Thyroid gland (tissue), 4 donors: Measurements from ENCODE around the gene SLC24A3. TPM values are rescaled to one million over a fixed set of nuclear protein-coding genes. Genes with fewer than 3 reads are reported as not detected.

Experiments
- DNase-seq, 2 donors: peaks; one replicate each; pipeline ENCODE4 v3.0.0-alpha.2; 2019
- H3K27ac ChIP-seq, 3 donors: fragments of 200-600 bp; sonication (generic); 1 replicate in 2 of 3; 2 replicates in 1 of 3; pipeline ENCODE4 v1.5.1; 2016 to 2019; ENCODE audit warnings: mild to moderate bottlenecking in 1 of 3, moderate library complexity in 1 of 3
- H3K27me3 ChIP-seq: fragments of 200-600 bp; sonication (generic); one replicate; pipeline ENCODE4 v1.5.1; 2019
- H3K36me3 ChIP-seq, 2 donors: fragments of 200-600 bp; sonication (generic); one replicate each; pipeline ENCODE4 v1.5.1; 2016 to 2019
- H3K4me1 ChIP-seq, 2 donors: fragments of 200-600 bp; sonication (generic); one replicate each; pipeline ENCODE4 v1.5.1; 2017 to 2019
- H3K4me3 ChIP-seq, 3 donors: fragments of 200-600 bp; sonication (generic); replicated peaks in 1 of 3; 1 replicate in 2 of 3; 2 replicates in 1 of 3; pipeline ENCODE4 v1.5.1; 2016; ENCODE audit warnings: mild to moderate bottlenecking in 1 of 3
- H3K9me3 ChIP-seq: fragments of 200-600 bp; sonication (generic); one replicate; pipeline ENCODE4 v1.5.1; 2017
- CTCF ChIP-seq, 6 experiments: fragments of 200-600 bp in 3 of 6; fragments of 450-650 bp in 3 of 6; sonication (generic) in 3 of 6; IDR thresholded peaks; one replicate each; pipeline ENCODE4 v1.5.1; 2016 to 2019; ENCODE audit warnings: antibody characterized with exemption in 6 of 6, mild to moderate bottlenecking in 2 of 6, inconsistent platforms in 1 of 6, moderate library complexity in 1 of 6
- POLR2A ChIP-seq, 2 donors: fragments of 450-650 bp; IDR thresholded peaks; one replicate each; pipeline ENCODE4 v1.6.1; 2017; ENCODE audit warnings: antibody characterized with exemption in 2 of 2, mild to moderate bottlenecking in 2 of 2, moderate library complexity in 1 of 2
- WGBS, 2 donors: methylation state at CpG; one replicate each; pipeline ENCODE4 v1.1.5; 2017; 5-methylcytosine and 5-hydroxymethylcytosine counted together
- intact Hi-C: fragments of 100-400 bp; cut with DNase I; formaldehyde crosslinking; loops from one replicate; pipeline ENCODE4 v1.15.1; 2023
- total RNA-seq, 4 donors: library from RNA; depleted of rRNA; stranded (reverse); fragments of >200 nt; gene quantifications; one replicate each; pipeline ENCODE4 v1.2.3, GENCODE V29; 2016

The SLC24A3 gene
- total RNA-seq, 4 donors from 2014 or later, result 4.0 to 8.1 (median 6.3) TPM

- no peak overlapping the region for H3K4me3 ChIP-seq
- TF ChIP-seq POLR2A (IDR thresholded peaks at IDR 0.05) (no peak), CTCF (IDR thresholded peaks at IDR 0.05) (no peak)
- 62 to 63% methylated on average over 5 of the region's 5 CpGs for WGBS, 2 donors
- no peaks in the 10 kb centered on the region for H3K27me3 ChIP-seq
- no peaks in the 10 kb centered on the region for H3K4me1 ChIP-seq
- H3K36me3 ChIP-seq, result no peaks in the 10 kb centered on the region
- no peak for DNase-seq
- H3K27ac ChIP-seq, result no peak overlapping the region
- no peaks in the 10 kb centered on the region for H3K9me3 ChIP-seq
- intact Hi-C loops, result loop anchor here (5.0 kb wide), 2 partner anchors 97 to 307 kb away; no protein-coding TSS in a partner anchor
Measured at GRCh38 chr20:19690462-19690861, 478.0 kb downstream of the SLC24A3 start.

GRCh38 chr20:19691125-19691524 is 478.7 kb downstream of the SLC24A3 start:
- Histone ChIP-seq H3K4me1 (no peaks in the 10 kb centered on the region), H3K36me3 (no peaks in the 10 kb centered on the region), H3K9me3 (no peaks in the 10 kb centered on the region), H3K27me3 (no peaks in the 10 kb centered on the region), H3K27ac (no peak overlapping the region), H3K4me3 (no peak overlapping the region)
- TF ChIP-seq POLR2A (IDR thresholded peaks at IDR 0.05) (no peak), CTCF (IDR thresholded peaks at IDR 0.05) (no peak)
- 91 to 94% methylated on average over 5 of the region's 5 CpGs for WGBS, 2 donors
- DNase-seq, result no peak
- intact Hi-C loops, result loop anchor here (5.0 kb wide), 2 partner anchors 96 to 306 kb away; no protein-coding TSS in a partner anchor

- Histone ChIP-seq H3K27ac (no peak overlapping the region), H3K4me3 (no peak overlapping the region), H3K36me3 (no peaks in the 10 kb centered on the region), H3K4me1 (no peaks in the 10 kb centered on the region), H3K27me3 (no peaks in the 10 kb centered on the region), H3K9me3 (no peaks in the 10 kb centered on the region)
- intact Hi-C loops, result loop anchor here (5.0 kb wide), 2 partner anchors 95 to 305 kb away; no protein-coding TSS in a partner anchor
- DNase-seq, result no peak
- 88 to 92% methylated on average over 4 of the region's 4 CpGs for WGBS, 2 donors
- TF ChIP-seq CTCF (IDR thresholded peaks at IDR 0.05) (no peak), POLR2A (IDR thresholded peaks at IDR 0.05) (no peak)
Measured at GRCh38 chr20:19692100-19692499, 479.7 kb downstream of the SLC24A3 start.

GRCh38 chr20:19692685-19693119 is 480.3 kb downstream of the SLC24A3 start:
- TF ChIP-seq CTCF (IDR thresholded peaks at IDR 0.05) (peak; percentile 75 to 93 (median 92)), POLR2A (IDR thresholded peaks at IDR 0.05) (no peak)
- Histone ChIP-seq H3K4me1 (no peaks in the 10 kb centered on the region), H3K36me3 (no peaks in the 10 kb centered on the region), H3K4me3 (no peak overlapping the region), H3K27ac (no peak overlapping the region), H3K27me3 (no peaks in the 10 kb centered on the region), H3K9me3 (no peaks in the 10 kb centered on the region)
- 8 to 9% methylated on average over 15 of the region's 15 CpGs for WGBS, 2 donors
- intact Hi-C loops, result loop anchor here (5.0 kb wide), 2 partner anchors 95 to 305 kb away; no protein-coding TSS in a partner anchor
- DNase-seq, result peak; percentile 46 to 58

- intact Hi-C loops, result loop anchor here (5.0 kb wide), 2 partner anchors 94 to 304 kb away; no protein-coding TSS in a partner anchor
- 88 to 93% methylated on average over 8 of the region's 8 CpGs for WGBS, 2 donors
Measured at GRCh38 chr20:19693508-19693907, 481.1 kb downstream of the SLC24A3 start.

More at GRCh38 chr20:19693508-19693907, 481.1 kb downstream of the SLC24A3 start:
- Histone ChIP-seq H3K36me3 (no peaks in the 10 kb centered on the region), H3K4me3 (no peak overlapping the region), H3K9me3 (no peaks in the 10 kb centered on the region), H3K4me1 (no peaks in the 10 kb centered on the region), H3K27me3 (no peaks in the 10 kb centered on the region), H3K27ac (no peak overlapping the region)
- TF ChIP-seq POLR2A (IDR thresholded peaks at IDR 0.05), result no peak
- TF ChIP-seq CTCF (IDR thresholded peaks at IDR 0.05), result no peak
- no peak for DNase-seq
